ENCODE data around the gene CCDC88A. TPM values are rescaled to one million over a fixed set of nuclear protein-coding genes. Genes with fewer than 3 reads are reported as not detected.
"Not testable (repeated sequence)": the region's sequence is repeated elsewhere in the genome, so short reads cannot be mapped to it uniquely, and the experiment has no call there.

The CCDC88A gene
- total RNA-seq, 1 donor: 54.3 TPM

DNA sequence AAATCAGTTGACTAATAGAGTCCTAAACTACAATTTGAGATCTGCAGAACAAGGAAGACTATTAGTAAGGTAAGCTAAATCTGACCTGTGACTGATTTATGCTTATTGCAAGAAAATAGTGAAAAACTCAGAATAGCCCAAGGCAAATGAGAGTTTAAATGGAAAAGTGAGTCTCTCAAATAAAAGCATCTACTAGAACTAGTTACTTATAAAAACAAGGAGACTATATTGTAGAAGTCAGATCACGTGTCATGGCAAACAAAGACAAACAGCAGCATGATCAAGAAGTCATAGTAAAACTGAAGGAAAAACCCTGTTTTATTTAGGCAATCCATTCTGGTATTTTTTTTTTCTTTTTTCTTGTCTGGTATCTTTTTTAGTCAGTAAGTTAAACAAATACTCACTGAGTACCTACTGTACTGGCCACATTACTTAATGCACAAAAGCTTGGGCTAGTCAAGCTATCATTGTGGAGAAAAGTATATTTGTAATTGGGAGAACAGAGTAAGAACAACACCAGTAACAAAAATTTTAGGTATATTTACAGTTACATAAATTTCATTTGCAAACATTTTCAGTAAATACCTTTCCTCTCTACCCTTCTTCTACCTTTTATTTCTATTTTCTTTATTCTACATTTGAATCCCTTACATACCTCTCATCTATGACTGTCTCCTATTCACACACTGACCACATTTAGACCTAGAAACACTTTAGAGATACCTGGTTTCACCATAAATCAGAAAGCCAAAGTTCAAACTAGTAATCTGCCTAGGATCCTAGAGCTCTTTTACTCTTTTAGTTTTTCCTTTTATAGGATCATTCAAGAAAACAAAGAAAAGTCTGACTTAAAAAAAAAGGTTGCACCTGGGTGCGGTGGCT lies 23.7 kb downstream of the CCDC88A start:
- Histone ChIP-seq H3K4me3 (ENCODE audit: insufficient read depth, low read length) (no peak overlapping the region), H3K4me2 (ENCODE audit: insufficient read depth, low read length) (no peak overlapping the region)
- TF ChIP-seq, protein P1, sequence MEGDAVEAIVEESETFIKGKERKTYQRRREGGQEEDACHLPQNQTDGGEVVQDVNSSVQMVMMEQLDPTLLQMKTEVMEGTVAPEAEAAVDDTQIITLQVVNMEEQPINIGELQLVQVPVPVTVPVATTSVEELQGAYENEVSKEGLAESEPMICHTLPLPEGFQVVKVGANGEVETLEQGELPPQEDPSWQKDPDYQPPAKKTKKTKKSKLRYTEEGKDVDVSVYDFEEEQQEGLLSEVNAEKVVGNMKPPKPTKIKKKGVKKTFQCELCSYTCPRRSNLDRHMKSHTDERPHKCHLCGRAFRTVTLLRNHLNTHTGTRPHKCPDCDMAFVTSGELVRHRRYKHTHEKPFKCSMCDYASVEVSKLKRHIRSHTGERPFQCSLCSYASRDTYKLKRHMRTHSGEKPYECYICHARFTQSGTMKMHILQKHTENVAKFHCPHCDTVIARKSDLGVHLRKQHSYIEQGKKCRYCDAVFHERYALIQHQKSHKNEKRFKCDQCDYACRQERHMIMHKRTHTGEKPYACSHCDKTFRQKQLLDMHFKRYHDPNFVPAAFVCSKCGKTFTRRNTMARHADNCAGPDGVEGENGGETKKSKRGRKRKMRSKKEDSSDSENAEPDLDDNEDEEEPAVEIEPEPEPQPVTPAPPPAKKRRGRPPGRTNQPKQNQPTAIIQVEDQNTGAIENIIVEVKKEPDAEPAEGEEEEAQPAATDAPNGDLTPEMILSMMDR (IDR thresholded peaks at IDR 0.05; ENCODE audit: extremely low read depth, low read depth, low read length): no peak

DNA sequence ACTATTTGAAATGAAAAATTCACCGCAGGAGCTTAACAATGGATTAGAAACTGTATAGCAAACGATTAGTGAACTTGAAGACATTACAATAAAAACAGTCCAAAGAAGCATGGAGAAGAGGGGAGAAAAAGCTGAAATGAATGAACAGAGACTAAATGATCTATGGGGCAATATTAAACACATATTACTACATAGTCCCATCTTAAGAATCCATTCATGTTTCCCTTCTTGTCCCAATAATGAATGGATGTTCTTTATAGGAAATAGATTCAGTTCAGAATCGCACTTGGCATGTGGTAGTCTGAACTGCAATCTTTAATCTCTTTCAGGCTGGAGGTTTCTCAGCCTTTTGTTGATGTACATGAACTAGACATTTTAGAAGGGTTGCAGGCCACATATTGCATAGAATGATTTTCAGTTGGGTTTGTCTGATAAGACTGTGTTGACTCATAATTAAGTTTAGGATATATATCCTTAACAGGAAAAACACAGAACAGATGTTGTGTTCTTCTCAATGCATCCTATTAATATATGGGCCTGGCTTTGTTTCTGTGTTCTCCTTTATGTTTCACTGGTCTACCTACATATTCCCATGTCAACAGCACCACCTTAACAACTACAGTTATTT lies 27.9 kb downstream of the CCDC88A start:
- Histone ChIP-seq H3K36me3 (ENCODE audit: insufficient read depth, low read length) (no peaks in the 10 kb centered on the region), H3K4me3 (ENCODE audit: insufficient read depth, low read length) (no peak overlapping the region), H3K4me1 (ENCODE audit: insufficient read depth, low read length) (no peaks in the 10 kb centered on the region), H3K27me3 (ENCODE audit: insufficient read depth, low read length) (no peaks in the 10 kb centered on the region), H4K20me1 (ENCODE audit: insufficient read depth, low read length) (no peaks in the 10 kb centered on the region), H2AFZ (ENCODE audit: low read length) (no peak overlapping the region), H3K4me2 (ENCODE audit: insufficient read depth, low read length) (no peak overlapping the region), H3K9me3 (ENCODE audit: low read depth, low read length) (no peaks in the 10 kb centered on the region), H3K27ac (ENCODE audit: low read depth, low read length) (no peak overlapping the region), H3K79me2 (ENCODE audit: insufficient read depth, low read length) (peaks cover 39% of the 10 kb centered on the region)
- TF ChIP-seq, protein P1 (IDR thresholded peaks at IDR 0.05; ENCODE audit: extremely low read depth, low read depth, low read length): no peak
- peak; percentile 65 for DNase-seq (ENCODE audit: insufficient read length, low spot score, missing footprints)

More for the DNA sequence above, 23.7 kb downstream of the CCDC88A start:
- Histone ChIP-seq H3K27me3 (ENCODE audit: insufficient read depth, low read length) (no peaks in the 10 kb centered on the region), H3K79me2 (ENCODE audit: insufficient read depth, low read length) (peaks cover 32% of the 10 kb centered on the region), H4K20me1 (ENCODE audit: insufficient read depth, low read length) (no peaks in the 10 kb centered on the region), H3K9me3 (ENCODE audit: low read depth, low read length) (no peaks in the 10 kb centered on the region), H3K36me3 (ENCODE audit: insufficient read depth, low read length) (no peaks in the 10 kb centered on the region), H2AFZ (ENCODE audit: low read length) (no peak overlapping the region), H3K4me1 (ENCODE audit: insufficient read depth, low read length) (peaks cover 7% of the 10 kb centered on the region), H3K27ac (ENCODE audit: low read depth, low read length) (no peak overlapping the region)
- DNase-seq (ENCODE audit: insufficient read length, low spot score, missing footprints): no peak

DNA sequence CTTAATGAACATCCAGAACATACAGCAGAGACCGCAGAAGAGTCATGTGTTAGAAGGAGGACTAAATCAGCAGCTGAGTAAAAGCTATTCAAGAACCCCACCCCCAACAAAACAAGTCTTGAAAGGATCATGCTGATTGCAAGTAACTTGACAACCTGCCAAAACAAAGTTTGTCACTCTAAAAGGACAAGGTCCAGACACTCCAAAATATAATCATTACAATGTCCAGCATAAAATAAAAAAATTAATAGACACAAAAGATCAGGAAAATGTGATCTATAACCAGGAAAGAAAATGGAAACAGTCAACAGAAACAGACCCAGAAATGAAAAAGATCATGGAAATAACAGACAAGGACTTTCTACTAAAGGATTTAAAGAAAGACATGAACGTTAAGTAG lies 28.5 kb downstream of the CCDC88A start:
- no peaks in the 10 kb centered on the region for H3K36me3 ChIP-seq (ENCODE audit: insufficient read depth, low read length)
- H3K27me3 ChIP-seq (ENCODE audit: insufficient read depth, low read length): no peaks in the 10 kb centered on the region
- no peak overlapping the region for H3K4me2 ChIP-seq (ENCODE audit: insufficient read depth, low read length)
- H3K27ac ChIP-seq (ENCODE audit: low read depth, low read length): no peak overlapping the region
- H3K79me2 ChIP-seq (ENCODE audit: insufficient read depth, low read length): peaks cover 37% of the 10 kb centered on the region
- no peaks in the 10 kb centered on the region for H3K9me3 ChIP-seq (ENCODE audit: low read depth, low read length)
- no peaks in the 10 kb centered on the region for H4K20me1 ChIP-seq (ENCODE audit: insufficient read depth, low read length)
- no peak overlapping the region for H3K4me3 ChIP-seq (ENCODE audit: insufficient read depth, low read length)
- H3K4me1 ChIP-seq (ENCODE audit: insufficient read depth, low read length): no peaks in the 10 kb centered on the region
- no peak for DNase-seq (ENCODE audit: insufficient read length, low spot score, missing footprints)
- TF ChIP-seq, protein P1 (IDR thresholded peaks at IDR 0.05; ENCODE audit: extremely low read depth, low read depth, low read length): no peak
- H2AFZ ChIP-seq (ENCODE audit: low read length): no peak overlapping the region

DNA sequence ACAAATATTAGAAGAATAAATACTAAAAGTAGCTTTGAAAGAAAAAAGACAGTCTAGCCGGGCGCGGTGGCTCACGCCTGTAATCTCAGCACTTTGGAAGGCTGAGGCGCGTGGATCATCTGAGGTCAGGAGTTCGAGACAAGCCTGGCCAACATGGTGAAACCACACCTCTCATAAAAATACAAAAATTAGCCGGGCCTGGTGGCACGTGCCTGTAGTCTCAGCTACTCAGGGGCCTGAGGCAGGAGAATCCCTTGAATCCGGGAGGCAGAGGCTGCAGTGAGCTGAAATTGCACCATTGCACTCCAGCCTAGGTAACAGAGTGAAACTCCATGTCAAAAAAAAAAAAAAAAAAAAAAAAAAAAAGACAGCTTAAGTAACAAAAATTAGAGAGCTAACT lies 34.1 kb downstream of the CCDC88A start:
- not testable (repeated sequence) for H3K27me3 ChIP-seq (ENCODE audit: insufficient read depth, low read length)

More for the DNA sequence above, 34.1 kb downstream of the CCDC88A start:
- H2AFZ ChIP-seq (ENCODE audit: low read length); H3K4me2 ChIP-seq (ENCODE audit: insufficient read depth, low read length); DNase-seq (ENCODE audit: insufficient read length, low spot score, missing footprints); H3K4me1 ChIP-seq (ENCODE audit: insufficient read depth, low read length); H3K9me3 ChIP-seq (ENCODE audit: low read depth, low read length); H4K20me1 ChIP-seq (ENCODE audit: insufficient read depth, low read length); H3K36me3 ChIP-seq (ENCODE audit: insufficient read depth, low read length); H3K4me3 ChIP-seq (ENCODE audit: insufficient read depth, low read length); H3K27ac ChIP-seq (ENCODE audit: low read depth, low read length): not testable (repeated sequence)
- peaks cover 18% of the 10 kb centered on the region for H3K79me2 ChIP-seq (ENCODE audit: insufficient read depth, low read length)
